ENCODE results near the gene CHST11.

- TF ChIP-seq EZH2 (IDR thresholded peaks at IDR 0.05) (no peak), POLR2AphosphoS5 (IDR thresholded peaks at IDR 0.05; ENCODE audit: borderline replicate concordance, low read depth, low read length) (no peak)
Observed at GRCh38 chr12:104785886-104786285, 329.1 kb downstream of the CHST11 start.
